HFF-Myc (cell line): ENCODE measurements around the gene PGRMC2.

Experiments used
- DNase-seq: peaks from one replicate; pipeline ENCODE4 v3.0.0-alpha.2; 2011; ENCODE audit warnings: low read depth; ENCODE audit errors: extremely low read depth
- H3K4me3 ChIP-seq: replicated peaks from 2 replicates; pipeline ENCODE4 v1.5.1; 2011; ENCODE audit warnings: low read depth, mild to moderate bottlenecking, control low read depth, low read length
- CTCF ChIP-seq: IDR thresholded peaks from 2 replicates; pipeline ENCODE4 v1.5.1; 2012; ENCODE audit warnings: mild to moderate bottlenecking, low read depth, low read length, control low read depth; ENCODE audit errors: missing control alignments

The PGRMC2 gene

GRCh38 chr4:128303405-128303785 is 15.8 kb upstream of the PGRMC2 start:
- no peak for TF ChIP-seq CTCF
- no peak overlapping the region for H3K4me3 ChIP-seq
- no peak for DNase-seq

- no peak for TF ChIP-seq CTCF
- DNase-seq = no peak
- no peak overlapping the region for H3K4me3 ChIP-seq
Observed at GRCh38 chr4:128301979-128302378, 14.4 kb upstream of the PGRMC2 start.

GRCh38 chr4:128299848-128300247 is 12.2 kb upstream of the PGRMC2 start:
- no peak for TF ChIP-seq CTCF
- DNase-seq = no peak
- no peak overlapping the region for H3K4me3 ChIP-seq

GRCh38 chr4:128298852-128299251 is 11.2 kb upstream of the PGRMC2 start:
- no peak overlapping the region for H3K4me3 ChIP-seq
- no peak for DNase-seq
- TF ChIP-seq CTCF = no peak

- TF ChIP-seq CTCF = no peak
- DNase-seq = no peak
- no peak overlapping the region for H3K4me3 ChIP-seq
Observed at GRCh38 chr4:128298146-128298758, 10.6 kb upstream of the PGRMC2 start.

GRCh38 chr4:128295255-128295654 is 7.6 kb upstream of the PGRMC2 start:
- DNase-seq = no peak
- H3K4me3 ChIP-seq = no peak overlapping the region
- TF ChIP-seq CTCF = no peak

- no peak overlapping the region for H3K4me3 ChIP-seq
- DNase-seq = no peak
- TF ChIP-seq CTCF = no peak
Observed at GRCh38 chr4:128294464-128294863, 6.9 kb upstream of the PGRMC2 start.
